IPS DF 6.9 (cell line): ENCODE results near the gene S1PR1.

ENCODE experiments used
- DNase-seq: peaks from one replicate; pipeline ENCODE4 v3.0.0-alpha.2; 2013; ENCODE audit warnings: low read depth, low spot score
- H3K27ac ChIP-seq: one replicate; pipeline ENCODE4 v1.5.1; 2013; ENCODE audit warnings: low read length, control low read depth
- H3K27me3 ChIP-seq: 2 replicates; pipeline ENCODE4 v1.6.1; 2013; ENCODE audit warnings: mild to moderate bottlenecking, low read length; ENCODE audit not compliant: control insufficient read depth, insufficient read depth
- H3K36me3 ChIP-seq: 2 replicates; pipeline ENCODE4 v1.6.1; 2013; ENCODE audit warnings: low read length; ENCODE audit not compliant: control insufficient read depth, insufficient read depth
- H3K4me1 ChIP-seq: 2 replicates; pipeline ENCODE4 v1.6.1; 2013; ENCODE audit warnings: low read length; ENCODE audit not compliant: control insufficient read depth, insufficient read depth
- H3K4me3 ChIP-seq: 2 replicates; pipeline ENCODE4 v1.5.1; 2013; ENCODE audit warnings: mild to moderate bottlenecking, low read length
- H3K9me3 ChIP-seq: 2 replicates; pipeline ENCODE4 v1.6.1; 2013; ENCODE audit warnings: low read length, inconsistent platforms; ENCODE audit not compliant: control insufficient read depth, insufficient read depth
- WGBS: extraction: QIAGEN DNeasy Blood & Tissue Kit; methylation state at CpG from one replicate; pipeline ENCODE4 v1.1.7; 2013; ENCODE audit warnings: mixed read lengths, missing lambda C conversion rate; ENCODE audit not compliant: insufficient read length, insufficient coverage; 5-methylcytosine and 5-hydroxymethylcytosine counted together

Gene S1PR1

GRCh38 chr1:101237229-101237837, 514 bp downstream of the S1PR1 start:
- peaks cover 10% of the 10 kb centered on the region; the same call in 1 of the 2 replicates for H3K27me3 ChIP-seq
- no peak overlapping the region for H3K27ac ChIP-seq
- peak overlapping the region; percentile 94; the same call in 1 of the 2 replicates for H3K4me3 ChIP-seq
- H3K36me3 ChIP-seq = peaks cover 5% of the 10 kb centered on the region; the same call in 1 of the 2 replicates
- H3K9me3 ChIP-seq = no peaks in the 10 kb centered on the region
- no peak for DNase-seq
- 0 out of 2 replicates have a peak, but pooled peaks cover 1% of the 10 kb centered on the region for H3K4me1 ChIP-seq
- WGBS = no CpG with 5 or more reads among the region's 12 CpGs

GRCh38 chr1:101238031-101238628, 1.3 kb downstream of the S1PR1 start:
- no CpG with 5 or more reads among the region's 14 CpGs for WGBS
- H3K27ac ChIP-seq = no peak overlapping the region
- peaks cover 5% of the 10 kb centered on the region; the same call in 1 of the 2 replicates for H3K36me3 ChIP-seq
- H3K4me1 ChIP-seq = 0 out of 2 replicates have a peak, but pooled peaks cover 1% of the 10 kb centered on the region
- no peak for DNase-seq
- no peaks in the 10 kb centered on the region for H3K9me3 ChIP-seq
- H3K27me3 ChIP-seq = peaks cover 10% of the 10 kb centered on the region; the same call in 1 of the 2 replicates
- H3K4me3 ChIP-seq = peak overlapping the region; percentile 18; the same call in 1 of the 2 replicates

- 0 out of 2 replicates have a peak, but pooled peaks cover 1% of the 10 kb centered on the region for H3K4me1 ChIP-seq
- H3K36me3 ChIP-seq = peaks cover 5% of the 10 kb centered on the region; the same call in 1 of the 2 replicates
- H3K27ac ChIP-seq = no peak overlapping the region
- peaks cover 10% of the 10 kb centered on the region; the same call in 1 of the 2 replicates for H3K27me3 ChIP-seq
- no CpG with 5 or more reads among the region's 17 CpGs for WGBS
- no peak overlapping the region for H3K4me3 ChIP-seq
- DNase-seq = peak; percentile 81
- no peaks in the 10 kb centered on the region for H3K9me3 ChIP-seq
These were observed 1.9 kb downstream of the S1PR1 start for GRCh38 chr1:101238681-101239094.

GRCh38 chr1:101239095-101240040, 2.5 kb downstream of the S1PR1 start:
- WGBS = no CpG with 5 or more reads among the region's 42 CpGs
- Histone ChIP-seq H3K36me3 (peaks cover 5% of the 10 kb centered on the region; the same call in 1 of the 2 replicates), H3K4me1 (0 out of 2 replicates have a peak, but pooled peaks cover 1% of the 10 kb centered on the region), H3K27me3 (peaks cover 10% of the 10 kb centered on the region; the same call in 1 of the 2 replicates), H3K9me3 (no peaks in the 10 kb centered on the region), H3K27ac (no peak overlapping the region), H3K4me3 (no peak overlapping the region)
- DNase-seq = no peak

GRCh38 chr1:101240041-101240430, 3.2 kb downstream of the S1PR1 start:
- H3K4me3 ChIP-seq = no peak overlapping the region
- no CpG with 5 or more reads among the region's 10 CpGs for WGBS
- H3K27me3 ChIP-seq = peaks cover 10% of the 10 kb centered on the region; the same call in 1 of the 2 replicates
- no peaks in the 10 kb centered on the region for H3K9me3 ChIP-seq
- no peak overlapping the region for H3K27ac ChIP-seq
- no peak for DNase-seq
- H3K4me1 ChIP-seq = 0 out of 2 replicates have a peak, but pooled peaks cover 1% of the 10 kb centered on the region
- peaks cover 5% of the 10 kb centered on the region; the same call in 1 of the 2 replicates for H3K36me3 ChIP-seq

GRCh38 chr1:101241485-101242225, 4.8 kb downstream of the S1PR1 start:
- H3K4me3 ChIP-seq = no peak overlapping the region
- H3K9me3 ChIP-seq = no peaks in the 10 kb centered on the region
- H3K36me3 ChIP-seq = peaks cover 5% of the 10 kb centered on the region; the same call in 1 of the 2 replicates
- H3K27ac ChIP-seq = no peak overlapping the region
- DNase-seq = no peak
- 0 out of 2 replicates have a peak, but pooled peaks cover 1% of the 10 kb centered on the region for H3K4me1 ChIP-seq
- peaks cover 7% of the 10 kb centered on the region; the same call in 1 of the 2 replicates for H3K27me3 ChIP-seq

GRCh38 chr1:101242324-101243050, 5.7 kb downstream of the S1PR1 start:
- peaks cover 5% of the 10 kb centered on the region; the same call in 1 of the 2 replicates for H3K36me3 ChIP-seq
- H3K27ac ChIP-seq = no peak overlapping the region
- no peak overlapping the region for H3K4me3 ChIP-seq
- H3K9me3 ChIP-seq = no peaks in the 10 kb centered on the region
- peaks cover 3% of the 10 kb centered on the region; the same call in 1 of the 2 replicates for H3K27me3 ChIP-seq
- no peak for DNase-seq
- no CpG with 5 or more reads among the region's 2 CpGs for WGBS
- H3K4me1 ChIP-seq = 0 out of 2 replicates have a peak, but pooled peaks cover 1% of the 10 kb centered on the region

GRCh38 chr1:101243751-101244150, 6.9 kb downstream of the S1PR1 start:
- Histone ChIP-seq H3K4me3 (no peak overlapping the region), H3K4me1 (no peaks in the 10 kb centered on the region), H3K36me3 (peaks cover 5% of the 10 kb centered on the region; the same call in 1 of the 2 replicates), H3K27ac (no peak overlapping the region), H3K27me3 (no peaks in the 10 kb centered on the region), H3K9me3 (no peaks in the 10 kb centered on the region)
- DNase-seq = no peak
- no CpG with 5 or more reads among the region's 3 CpGs for WGBS

- H3K4me3 ChIP-seq = no peak overlapping the region
- no peaks in the 10 kb centered on the region for H3K36me3 ChIP-seq
- H3K9me3 ChIP-seq = no peaks in the 10 kb centered on the region
- H3K27ac ChIP-seq = no peak overlapping the region
- no CpG with 5 or more reads among the region's 5 CpGs for WGBS
- no peaks in the 10 kb centered on the region for H3K4me1 ChIP-seq
- no peaks in the 10 kb centered on the region for H3K27me3 ChIP-seq
- DNase-seq = no peak
These were observed 8.0 kb downstream of the S1PR1 start for GRCh38 chr1:101244842-101245241.
